C4-2B (cell line): ENCODE data around the gene CPLX3.

Source experiments
- ZFX ChIP-seq: fragments of 450-650 bp; IDR thresholded peaks from 2 replicates; pipeline ENCODE4 v1.6.1; 2017
- TF ChIP-seq, protein P1 (sequence below): fragments of 450-650 bp; conservative IDR thresholded peaks from 2 replicates; pipeline ENCODE4 v1.5.1; 2017; ENCODE audit warnings: mild to moderate bottlenecking

GRCh38 chr15:74788683-74789151 lies 37.7 kb upstream of the CPLX3 start:
- TF ChIP-seq, protein P1, sequence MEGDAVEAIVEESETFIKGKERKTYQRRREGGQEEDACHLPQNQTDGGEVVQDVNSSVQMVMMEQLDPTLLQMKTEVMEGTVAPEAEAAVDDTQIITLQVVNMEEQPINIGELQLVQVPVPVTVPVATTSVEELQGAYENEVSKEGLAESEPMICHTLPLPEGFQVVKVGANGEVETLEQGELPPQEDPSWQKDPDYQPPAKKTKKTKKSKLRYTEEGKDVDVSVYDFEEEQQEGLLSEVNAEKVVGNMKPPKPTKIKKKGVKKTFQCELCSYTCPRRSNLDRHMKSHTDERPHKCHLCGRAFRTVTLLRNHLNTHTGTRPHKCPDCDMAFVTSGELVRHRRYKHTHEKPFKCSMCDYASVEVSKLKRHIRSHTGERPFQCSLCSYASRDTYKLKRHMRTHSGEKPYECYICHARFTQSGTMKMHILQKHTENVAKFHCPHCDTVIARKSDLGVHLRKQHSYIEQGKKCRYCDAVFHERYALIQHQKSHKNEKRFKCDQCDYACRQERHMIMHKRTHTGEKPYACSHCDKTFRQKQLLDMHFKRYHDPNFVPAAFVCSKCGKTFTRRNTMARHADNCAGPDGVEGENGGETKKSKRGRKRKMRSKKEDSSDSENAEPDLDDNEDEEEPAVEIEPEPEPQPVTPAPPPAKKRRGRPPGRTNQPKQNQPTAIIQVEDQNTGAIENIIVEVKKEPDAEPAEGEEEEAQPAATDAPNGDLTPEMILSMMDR, result no peak
- TF ChIP-seq ZFX, result no peak
